Measurements from ENCODE around the gene BCORL1. TPM values are rescaled to one million over a fixed set of nuclear protein-coding genes. Genes with fewer than 3 reads are reported as not detected.

Gene BCORL1
- total and polyA plus RNA-seq, 2 of the 4 experiments (the other 2 are of a cell fraction), result 0.54 to 1.6 TPM

DNA sequence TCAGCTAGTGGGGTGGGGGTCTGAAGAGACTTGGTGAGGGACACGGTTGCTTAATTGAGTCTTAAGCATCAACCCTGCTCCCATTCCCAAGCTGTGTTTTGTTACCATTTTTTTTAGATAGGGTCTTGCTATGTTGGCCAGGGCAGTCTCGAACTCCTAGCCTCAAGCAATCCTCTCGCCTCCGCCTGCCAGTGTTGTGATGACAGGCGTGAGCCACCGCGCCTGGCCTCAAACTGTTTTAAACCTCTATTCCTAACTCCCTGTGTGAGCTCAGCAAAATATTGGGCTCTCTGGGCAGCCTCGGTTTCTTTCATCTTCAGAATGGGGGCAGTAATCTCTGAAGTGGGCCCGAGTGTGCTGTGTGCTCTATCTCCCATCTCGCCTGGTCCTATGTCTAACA is 26.3 kb upstream of the BCORL1 start:
- Histone ChIP-seq H4K8ac (ENCODE audit: low read depth in 2 of 2, low read length in 2 of 2) (no peak overlapping the region), H3K18ac (ENCODE audit: low read depth, low read length) (no peak overlapping the region), H3K4me2 (ENCODE audit: low read depth, low read length) (no peak overlapping the region), H3K9ac (ENCODE audit: low read depth, low read length) (no peak overlapping the region), H3K14ac (replicated peaks; ENCODE audit: low read depth, low read length) (no peak overlapping the region), H3K4ac (ENCODE audit: low read depth, low read length) (no peak overlapping the region), H2BK120ac (ENCODE audit: low read depth, low read length) (no peak overlapping the region), H3K4me1 (ENCODE audit: control insufficient read depth, insufficient read depth, low read length) (peaks cover 6% of the 10 kb centered on the region; the same call in 1 of the 2 replicates), H4K5ac (ENCODE audit: low read depth, low read length) (no peak overlapping the region), H2BK5ac (ENCODE audit: low read depth, low read length, poor library complexity, severe bottlenecking) (no peak overlapping the region), H4K20me1 (ENCODE audit: insufficient read depth, low read length) (no peaks in the 10 kb centered on the region), H2AFZ (replicated peaks; ENCODE audit: low read length, poor library complexity) (no peak overlapping the region), H3K4me3 (ENCODE audit: insufficient read depth, low read depth, low read length) (no peak overlapping the region), H3K27ac (ENCODE audit: insufficient read depth, low read length) (no peak overlapping the region), H3K9me3 (ENCODE audit: control insufficient read depth, insufficient read depth, low read length) (no peaks in the 10 kb centered on the region), H2BK15ac (ENCODE audit: low read depth, low read length) (no peak overlapping the region), H3K9me1 (ENCODE audit: insufficient read depth, low read length) (no peaks in the 10 kb centered on the region), H2AK5ac (ENCODE audit: low read depth, low read length) (no peak overlapping the region), H3K56ac (ENCODE audit: extremely low read depth, insufficient read depth, low read length) (no peak overlapping the region), H4K91ac (ENCODE audit: insufficient read depth, low read depth, low read length) (no peak overlapping the region), H2BK20ac (ENCODE audit: low read depth, low read length) (no peak overlapping the region), H2AK9ac (replicated peaks; ENCODE audit: low read depth, low read length, poor library complexity) (no peak overlapping the region), H3K23ac (ENCODE audit: low read depth, low read length) (no peak overlapping the region), H3K36me3 (ENCODE audit: control insufficient read depth, insufficient read depth, low read length) (no peaks in the 10 kb centered on the region), H3K27me3 (ENCODE audit: control insufficient read depth, insufficient read depth, low read length) (peaks cover 7% of the 10 kb centered on the region), H3K79me1 (ENCODE audit: low read depth in 1 of 2, low read length in 2 of 2) (no peaks in the 10 kb centered on the region)
- TF ChIP-seq CHD1 (IDR thresholded peaks at IDR 0.05; ENCODE audit: low read depth, low read length) (no peak), BHLHE40 (IDR thresholded peaks at IDR 0.05; ENCODE audit: low read depth, low read length) (no peak), POLR2A (IDR thresholded peaks at IDR 0.05; ENCODE audit: low read depth, low read length) (no peak), MXI1 (IDR thresholded peaks at IDR 0.05; ENCODE audit: borderline replicate concordance, low read depth, low read length) (no peak), FOS (IDR thresholded peaks at IDR 0.05; ENCODE audit: low read depth, low read length) (no peak), NFE2L2 (IDR thresholded peaks at IDR 0.05; ENCODE audit: low read depth, low read length) (no peak), MAFK (IDR thresholded peaks at IDR 0.05; ENCODE audit: low read depth, low read length) (no peak), MAZ (IDR thresholded peaks at IDR 0.05; ENCODE audit: borderline replicate concordance, low read depth, low read length) (no peak), SMC3 (IDR thresholded peaks at IDR 0.05; ENCODE audit: low read depth, low read length) (no peak), RFX5 (IDR thresholded peaks at IDR 0.05; ENCODE audit: low read depth, low read length) (no peak), CEBPB (IDR thresholded peaks at IDR 0.05; ENCODE audit: low read depth, low read length) (no peak), RAD21 (IDR thresholded peaks at IDR 0.05; ENCODE audit: low read length) (no peak)
- TF ChIP-seq, protein P1, sequence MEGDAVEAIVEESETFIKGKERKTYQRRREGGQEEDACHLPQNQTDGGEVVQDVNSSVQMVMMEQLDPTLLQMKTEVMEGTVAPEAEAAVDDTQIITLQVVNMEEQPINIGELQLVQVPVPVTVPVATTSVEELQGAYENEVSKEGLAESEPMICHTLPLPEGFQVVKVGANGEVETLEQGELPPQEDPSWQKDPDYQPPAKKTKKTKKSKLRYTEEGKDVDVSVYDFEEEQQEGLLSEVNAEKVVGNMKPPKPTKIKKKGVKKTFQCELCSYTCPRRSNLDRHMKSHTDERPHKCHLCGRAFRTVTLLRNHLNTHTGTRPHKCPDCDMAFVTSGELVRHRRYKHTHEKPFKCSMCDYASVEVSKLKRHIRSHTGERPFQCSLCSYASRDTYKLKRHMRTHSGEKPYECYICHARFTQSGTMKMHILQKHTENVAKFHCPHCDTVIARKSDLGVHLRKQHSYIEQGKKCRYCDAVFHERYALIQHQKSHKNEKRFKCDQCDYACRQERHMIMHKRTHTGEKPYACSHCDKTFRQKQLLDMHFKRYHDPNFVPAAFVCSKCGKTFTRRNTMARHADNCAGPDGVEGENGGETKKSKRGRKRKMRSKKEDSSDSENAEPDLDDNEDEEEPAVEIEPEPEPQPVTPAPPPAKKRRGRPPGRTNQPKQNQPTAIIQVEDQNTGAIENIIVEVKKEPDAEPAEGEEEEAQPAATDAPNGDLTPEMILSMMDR (conservative IDR thresholded peaks at IDR 0.05; ENCODE audit: low read depth, low read length), result no peak
- TF ChIP-seq, protein P2, sequence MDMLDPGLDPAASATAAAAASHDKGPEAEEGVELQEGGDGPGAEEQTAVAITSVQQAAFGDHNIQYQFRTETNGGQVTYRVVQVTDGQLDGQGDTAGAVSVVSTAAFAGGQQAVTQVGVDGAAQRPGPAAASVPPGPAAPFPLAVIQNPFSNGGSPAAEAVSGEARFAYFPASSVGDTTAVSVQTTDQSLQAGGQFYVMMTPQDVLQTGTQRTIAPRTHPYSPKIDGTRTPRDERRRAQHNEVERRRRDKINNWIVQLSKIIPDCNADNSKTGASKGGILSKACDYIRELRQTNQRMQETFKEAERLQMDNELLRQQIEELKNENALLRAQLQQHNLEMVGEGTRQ (IDR thresholded peaks at IDR 0.05; ENCODE audit: low read depth, low read length), result no peak
- TF ChIP-seq, protein P3, sequence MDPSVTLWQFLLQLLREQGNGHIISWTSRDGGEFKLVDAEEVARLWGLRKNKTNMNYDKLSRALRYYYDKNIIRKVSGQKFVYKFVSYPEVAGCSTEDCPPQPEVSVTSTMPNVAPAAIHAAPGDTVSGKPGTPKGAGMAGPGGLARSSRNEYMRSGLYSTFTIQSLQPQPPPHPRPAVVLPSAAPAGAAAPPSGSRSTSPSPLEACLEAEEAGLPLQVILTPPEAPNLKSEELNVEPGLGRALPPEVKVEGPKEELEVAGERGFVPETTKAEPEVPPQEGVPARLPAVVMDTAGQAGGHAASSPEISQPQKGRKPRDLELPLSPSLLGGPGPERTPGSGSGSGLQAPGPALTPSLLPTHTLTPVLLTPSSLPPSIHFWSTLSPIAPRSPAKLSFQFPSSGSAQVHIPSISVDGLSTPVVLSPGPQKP (IDR thresholded peaks at IDR 0.05; ENCODE audit: borderline replicate concordance, low read depth, low read length), result no peak
- dilution Hi-C loops (cut with HindIII; ENCODE audit: low sequenced_read_pairs, unreplicated experiment) (no loop called here), intact Hi-C loops (cut with micrococcal nuclease) (no loop called here), in situ Hi-C loops (cut with MboI; ENCODE audit: low sequenced_read_pairs) (no loop called here)
- ChIA-PET CTCF (no interaction called here), POLR2A (ENCODE audit: unreplicated experiment) (no interaction called here)
- 73% methylated on average over 3 of the region's 10 CpGs; no CpG with 5 or more reads in 1 of the 2 experiments for WGBS, 2 experiments (ENCODE audit: extremely low coverage in 2 of 2, insufficient read length in 1 of 2)
- BruUV-seq (replicated peaks), result no TSS peak
- no peak for DNase-seq
- ATAC-seq (ENCODE audit: low read depth), result no peak

Data from IMR-90 (cell line).